Tibial artery (tissue), 4 donors: ENCODE results near the gene CETN2.
"Not testable (repeated sequence)": the region's sequence is repeated elsewhere in the genome, so short reads cannot be mapped to it uniquely, and the experiment has no call there.

Source experiments
- DNase-seq, 2 donors: peaks; one replicate each; pipeline ENCODE4 v3.0.0-alpha.2; 2019
- H3K27ac ChIP-seq, 2 donors: fragments of 200-600 bp; sonication (generic) in 1 of 2; 1 replicate in 1 of 2; 2 replicates in 1 of 2; pipeline ENCODE4 v1.5.1; 2018 to 2019; ENCODE audit warnings: mild to moderate bottlenecking in 1 of 2
- H3K27me3 ChIP-seq, 2 donors: fragments of 200-600 bp; sonication (generic) in 1 of 2; one replicate each; pipeline versions ENCODE4 v1.5.1 to v1.6.0; 2016 to 2019
- H3K36me3 ChIP-seq, 3 donors: fragments of 200-600 bp; sonication (generic) in 2 of 3; one replicate each; pipeline ENCODE4 v1.5.1; 2016 to 2019; ENCODE audit warnings: mild to moderate bottlenecking in 2 of 3
- H3K4me1 ChIP-seq, 4 donors: fragments of 200-600 bp; sonication (generic) in 2 of 4; 1 replicate in 3 of 4; 2 replicates in 1 of 4; pipeline ENCODE4 v1.5.1; 2016 to 2019
- H3K4me3 ChIP-seq, 2 donors: fragments of 200-600 bp; sonication (generic) in 1 of 2; 1 replicate in 1 of 2; 2 replicates in 1 of 2; pipeline ENCODE4 v1.5.1; 2018 to 2019; ENCODE audit warnings: mild to moderate bottlenecking in 2 of 2
- H3K9me3 ChIP-seq, 3 donors: fragments of 200-600 bp; sonication (generic) in 1 of 3; one replicate each; pipeline ENCODE4 v1.5.1; 2016 to 2019
- intact Hi-C: fragments of 100-400 bp; cut with DNase I; formaldehyde crosslinking; loops from one replicate; pipeline ENCODE4 v1.15.0; 2023; ENCODE audit warnings: low total_unique reads
- TF ChIP-seq, protein P1 (sequence below), 2 experiments: fragments of 200-600 bp in 1 of 2; fragments of 450-650 bp in 1 of 2; IDR thresholded peaks; one replicate each; pipeline ENCODE4 v1.5.1; 2017 to 2019; ENCODE audit warnings: antibody characterized with exemption in 2 of 2, mild to moderate bottlenecking in 1 of 2, moderate library complexity in 1 of 2

The CETN2 gene

DNA sequence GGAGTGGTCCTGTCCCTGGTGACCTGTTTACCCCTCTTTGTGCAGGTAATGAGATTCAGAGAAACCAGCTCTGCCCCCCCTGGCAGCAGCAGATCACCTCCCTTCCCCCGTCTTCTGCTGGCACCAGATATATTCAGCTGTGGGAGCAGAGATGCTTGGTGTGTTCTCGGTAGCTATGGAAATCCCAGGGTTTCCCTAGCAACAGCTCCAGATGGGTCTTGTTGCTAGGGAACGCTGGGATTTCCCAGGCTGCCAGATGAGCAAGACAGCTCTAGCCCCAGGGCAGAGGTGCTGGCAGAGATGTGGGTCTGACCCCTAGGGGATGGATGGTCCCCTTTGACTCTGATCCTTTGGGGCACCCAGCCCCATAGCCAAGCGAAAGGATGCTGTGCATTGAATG, 20.2 kb downstream of the CETN2 start:
- Histone ChIP-seq H3K27me3 (no peaks in the 10 kb centered on the region), H3K36me3 (no peaks in the 10 kb centered on the region), H3K9me3 (no peaks in the 10 kb centered on the region), H3K4me1 (no peaks in the 10 kb centered on the region), H3K4me3 (no peak overlapping the region), H3K27ac (no peak overlapping the region)
- no peak for DNase-seq
- TF ChIP-seq, protein P1, sequence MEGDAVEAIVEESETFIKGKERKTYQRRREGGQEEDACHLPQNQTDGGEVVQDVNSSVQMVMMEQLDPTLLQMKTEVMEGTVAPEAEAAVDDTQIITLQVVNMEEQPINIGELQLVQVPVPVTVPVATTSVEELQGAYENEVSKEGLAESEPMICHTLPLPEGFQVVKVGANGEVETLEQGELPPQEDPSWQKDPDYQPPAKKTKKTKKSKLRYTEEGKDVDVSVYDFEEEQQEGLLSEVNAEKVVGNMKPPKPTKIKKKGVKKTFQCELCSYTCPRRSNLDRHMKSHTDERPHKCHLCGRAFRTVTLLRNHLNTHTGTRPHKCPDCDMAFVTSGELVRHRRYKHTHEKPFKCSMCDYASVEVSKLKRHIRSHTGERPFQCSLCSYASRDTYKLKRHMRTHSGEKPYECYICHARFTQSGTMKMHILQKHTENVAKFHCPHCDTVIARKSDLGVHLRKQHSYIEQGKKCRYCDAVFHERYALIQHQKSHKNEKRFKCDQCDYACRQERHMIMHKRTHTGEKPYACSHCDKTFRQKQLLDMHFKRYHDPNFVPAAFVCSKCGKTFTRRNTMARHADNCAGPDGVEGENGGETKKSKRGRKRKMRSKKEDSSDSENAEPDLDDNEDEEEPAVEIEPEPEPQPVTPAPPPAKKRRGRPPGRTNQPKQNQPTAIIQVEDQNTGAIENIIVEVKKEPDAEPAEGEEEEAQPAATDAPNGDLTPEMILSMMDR (IDR thresholded peaks at IDR 0.05) = no peak
- intact Hi-C loops = no loop called here

DNA sequence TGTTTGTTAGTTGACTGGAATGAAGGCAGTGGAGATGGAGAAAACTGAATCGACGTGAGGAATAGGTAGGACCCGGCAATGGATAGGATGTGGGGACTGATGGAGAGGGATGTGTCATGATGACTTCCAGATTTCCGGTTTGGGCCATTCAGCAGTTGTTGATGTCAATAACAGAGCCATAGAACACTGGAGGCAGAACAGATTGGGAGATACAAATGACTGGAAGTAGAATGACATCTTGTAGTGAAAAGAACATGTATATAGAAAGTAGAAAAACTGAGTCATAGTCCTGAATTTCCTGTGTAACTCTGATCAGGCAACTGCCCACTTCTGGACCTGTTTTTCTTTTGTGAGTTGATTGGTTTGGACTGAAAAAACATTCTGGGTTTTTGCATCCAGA, 24.5 kb downstream of the CETN2 start:
- DNase-seq = no peak
- TF ChIP-seq, protein P1 (IDR thresholded peaks at IDR 0.05) = no peak
- intact Hi-C loops = no loop called here
- Histone ChIP-seq H3K4me3 (no peak overlapping the region), H3K27me3 (no peaks in the 10 kb centered on the region), H3K27ac (no peak overlapping the region), H3K9me3 (no peaks in the 10 kb centered on the region), H3K4me1 (no peaks in the 10 kb centered on the region), H3K36me3 (no peaks in the 10 kb centered on the region)

DNA sequence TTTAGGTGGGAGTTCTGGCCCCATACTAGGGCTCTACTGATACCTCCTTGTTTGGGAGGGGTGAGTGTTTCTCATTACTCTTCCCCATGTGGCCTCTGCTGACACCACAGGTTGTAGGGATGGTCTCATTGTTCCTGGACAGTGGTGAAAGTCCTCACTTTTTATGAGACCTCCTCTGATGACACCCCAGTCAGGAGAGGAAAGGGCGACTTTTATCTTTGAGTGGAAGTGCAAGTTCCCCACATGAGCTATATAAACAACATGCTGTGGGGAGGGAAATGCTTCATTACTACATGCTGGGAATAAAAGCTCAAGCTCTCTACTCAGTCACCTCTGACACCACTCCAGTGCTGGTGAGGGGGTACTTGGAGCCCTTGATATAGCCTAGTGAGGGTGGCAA, 31.6 kb downstream of the CETN2 start:
- H3K9me3 ChIP-seq = no peaks in the 10 kb centered on the region
- H3K27ac ChIP-seq = no peak overlapping the region
- no peak for DNase-seq
- intact Hi-C loops = no loop called here
- no peaks in the 10 kb centered on the region for H3K4me1 ChIP-seq
- H3K27me3 ChIP-seq = no peaks in the 10 kb centered on the region
- no peak overlapping the region for H3K4me3 ChIP-seq
- no peaks in the 10 kb centered on the region for H3K36me3 ChIP-seq
- TF ChIP-seq, protein P1 (IDR thresholded peaks at IDR 0.05) = no peak

DNA sequence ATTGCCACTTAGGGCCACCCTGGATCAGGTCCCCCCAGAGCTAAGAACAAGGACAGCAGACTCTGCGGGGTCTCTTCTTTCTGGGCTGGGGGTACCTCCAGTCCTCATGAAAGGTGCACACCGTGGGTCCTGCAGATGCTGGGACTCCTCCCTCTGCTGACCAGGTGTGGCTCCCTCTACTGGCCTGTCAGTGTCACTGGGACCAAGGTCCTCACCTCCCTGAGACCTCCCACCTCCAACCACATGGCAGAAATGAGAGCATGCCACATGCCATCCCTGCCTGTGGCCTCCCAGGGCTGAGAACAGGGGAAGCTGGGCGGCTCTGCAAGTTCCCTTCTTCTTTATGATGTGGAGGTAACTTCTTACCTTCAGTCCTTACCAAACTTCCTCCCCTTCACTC, 43.5 kb downstream of the CETN2 start:
- H3K4me1 ChIP-seq, H3K4me3 ChIP-seq, intact Hi-C loops, H3K27ac ChIP-seq, H3K36me3 ChIP-seq, H3K27me3 ChIP-seq, DNase-seq, H3K9me3 ChIP-seq: not testable (repeated sequence)
